GM12878 (cell line): ENCODE results near the gene NT5C2. TPM values are rescaled to one million over a fixed set of nuclear protein-coding genes. Genes with fewer than 3 reads are reported as not detected.

Source experiments
- ATAC-seq: fragments of 200-7000 bp; cut with Tn5 transposase; 3 replicates; pipeline ENCODE4 v1.9.1; 2020; ENCODE audit warnings: mild to moderate bottlenecking, moderate library complexity
- BruUV-seq: library from RNA; stranded (reverse); fragments of 400-500 nt; replicated peaks from 2 replicates; lab custom pipeline; 2021; lab: Mats Ljungman, UMichigan
- CTCF ChIA-PET: fragments of 300-600 bp; sonication (Branson Sonifier 250); formaldehyde crosslinking; extraction: SDS; loops from one replicate; lab custom pipeline; 2021; ENCODE audit warnings: inconsistent platforms; lab: Yijun Ruan, JAX
- POLR2A ChIA-PET: fragments of 350-600 bp; formaldehyde crosslinking; extraction: SDS; loops from one replicate; lab custom pipeline; 2021; ENCODE audit warnings: inconsistent platforms; lab: Charles Lee
- RAD21 ChIA-PET: fragments of 300-600 bp; sonication (Branson Sonifier 250); formaldehyde crosslinking; loops from one replicate; lab custom pipeline; 2023; ENCODE audit warnings: antibody characterized with exemption; ENCODE audit not compliant: unreplicated experiment; lab: Charles Lee
- SMC1A ChIA-PET: fragments of 300-600 bp; sonication (Branson Sonifier 250); formaldehyde crosslinking; loops from one replicate; lab custom pipeline; 2023; ENCODE audit not compliant: unreplicated experiment, uncharacterized antibody; lab: Charles Lee
- DNase-seq: peaks from one replicate; pipeline ENCODE4 v3.0.0-alpha.2; 2011; ENCODE audit warnings: low read depth, low spot score
- FAIRE-seq: peaks from 3 replicates; lab custom pipeline; 2011; peaks lifted over from hg19 to GRCh38; lab: Jason Lieb, UNC
- H2AFZ ChIP-seq: 2 replicates; pipeline ENCODE4 v1.6.0; 2011; ENCODE audit warnings: low read depth, low read length, control low read depth; ENCODE audit not compliant: control insufficient read depth
- H3K27ac ChIP-seq: 2 replicates; pipeline ENCODE4 v1.5.1; 2011; ENCODE audit warnings: control low read depth; ENCODE audit not compliant: control insufficient read depth, insufficient read depth
- H3K27me3 ChIP-seq, 2 experiments: replicated peaks in 1 of 2; 2 replicates each; pipeline versions ENCODE4 v1.6.0 to v1.6.1; 2011; ENCODE audit warnings: low read length in 1 of 2; ENCODE audit not compliant: control insufficient read depth in 2 of 2, insufficient read depth in 2 of 2
- H3K36me3 ChIP-seq, 2 experiments: 2 replicates each; pipeline ENCODE4 v1.5.1; 2011; ENCODE audit warnings: low read length in 1 of 2; ENCODE audit not compliant: control insufficient read depth in 2 of 2, insufficient read depth in 2 of 2
- H3K4me1 ChIP-seq: 2 replicates; pipeline ENCODE4 v1.6.1; 2011; ENCODE audit warnings: mild to moderate bottlenecking, low read length, moderate library complexity, mixed read lengths; ENCODE audit not compliant: control insufficient read depth, insufficient read depth
- H3K4me2 ChIP-seq: 2 replicates; pipeline ENCODE4 v1.6.0; 2011; ENCODE audit warnings: control low read depth; ENCODE audit not compliant: control insufficient read depth, insufficient read depth
- H3K4me3 ChIP-seq: fragments of 200-600 bp; sonication (generic); 2 replicates; pipeline ENCODE4 v1.5.1; 2016
- H3K79me2 ChIP-seq: 2 replicates; pipeline ENCODE4 v1.6.0; 2011; ENCODE audit warnings: low read length; ENCODE audit not compliant: control insufficient read depth, insufficient read depth
- H3K9ac ChIP-seq: 2 replicates; pipeline ENCODE4 v1.8.0; 2011; ENCODE audit warnings: low read length, control low read depth, mixed read lengths; ENCODE audit not compliant: control insufficient read depth, insufficient read depth
- H3K9me3 ChIP-seq: replicated peaks from 3 replicates; pipeline ENCODE4 v1.5.1; 2011; ENCODE audit warnings: mild to moderate bottlenecking, low read length; ENCODE audit not compliant: control insufficient read depth, insufficient read depth
- H4K20me1 ChIP-seq: 2 replicates; pipeline ENCODE4 v1.6.0; 2011; ENCODE audit not compliant: control insufficient read depth, insufficient read depth
- ATF3 ChIP-seq: IDR thresholded peaks from 2 replicates; pipeline ENCODE4 v1.6.1; 2011; ENCODE audit warnings: low read depth, mild to moderate bottlenecking, low read length, moderate library complexity, borderline replicate concordance; ENCODE audit errors: extremely low read depth
- CEBPB ChIP-seq, 2 experiments: fragments of 150-350 bp in 1 of 2; IDR thresholded peaks; 2 replicates each; pipeline ENCODE4 v1.6.1; 2012 to 2014; ENCODE audit warnings: low read depth in 2 of 2, low read length in 2 of 2, borderline replicate concordance in 1 of 2, inconsistent platforms in 1 of 2
- CREB1 ChIP-seq: IDR thresholded peaks from 2 replicates; pipeline ENCODE4 v1.6.1; 2012; ENCODE audit warnings: low read depth, mild to moderate bottlenecking, inconsistent platforms
- EZH2 ChIP-seq: IDR thresholded peaks from 2 replicates; pipeline ENCODE4 v1.6.1; 2012; ENCODE audit warnings: low read depth, mild to moderate bottlenecking, control low read depth, inconsistent platforms, low read length, borderline replicate concordance; ENCODE audit not compliant: control insufficient read depth
- IKZF2 ChIP-seq, 2 experiments: fragments of 450-650 bp; IDR thresholded peaks; 2 replicates each; pipeline ENCODE4 v1.6.1; 2017; ENCODE audit warnings: mild to moderate bottlenecking in 2 of 2, moderate library complexity in 2 of 2
- NR2C1 ChIP-seq: fragments of 450-650 bp; IDR thresholded peaks from 2 replicates; pipeline ENCODE4 v1.6.1; 2017; ENCODE audit warnings: antibody characterized with exemption, mild to moderate bottlenecking, moderate library complexity
- NR2C2 ChIP-seq: IDR thresholded peaks from 2 replicates; pipeline ENCODE4 v1.6.1; 2011; ENCODE audit warnings: borderline replicate concordance, low read depth; ENCODE audit not compliant: control insufficient read depth, insufficient read length
- SREBF1 ChIP-seq: IDR thresholded peaks from 2 replicates; pipeline ENCODE4 v1.6.1; 2012; ENCODE audit warnings: mild to moderate bottlenecking, low read length
- ZBTB11 ChIP-seq: fragments of 450-650 bp; formaldehyde crosslinking; IDR thresholded peaks from 2 replicates; pipeline ENCODE4 v1.5.0; 2022; ENCODE audit warnings: mild to moderate bottlenecking, missing genetic modification characterization
- ZNF592 ChIP-seq: fragments of 450-650 bp; IDR thresholded peaks from 2 replicates; pipeline ENCODE4 v1.6.1; 2017; ENCODE audit warnings: mild to moderate bottlenecking, moderate library complexity
- WGBS: methylation state at CpG from one replicate; pipeline ENCODE4 v1.1.6; 2016; ENCODE audit warnings: low lambda C conversion rate; ENCODE audit not compliant: insufficient replicate concordance, insufficient coverage; ENCODE audit errors: missing lambda C conversion rate; 5-methylcytosine and 5-hydroxymethylcytosine counted together
- in situ Hi-C: fragments of 300-500 bp; cut with MboI; formaldehyde crosslinking; loops from 9 replicates; pipeline ENCODE4 v1.14.3; 2018; ENCODE audit warnings: mixed read lengths
- intact Hi-C: fragments of 100-400 bp; cut with micrococcal nuclease; formaldehyde crosslinking; loops from one replicate; pipeline ENCODE4 v1.14.2; 2022; ENCODE audit not compliant: unreplicated experiment
- polyA plus RNA-seq, 11 experiments: library from polyadenylated mRNA; depleted of rRNA in 4 of 11; unstranded in 6 of 11; stranded (reverse) in 5 of 11; fragments of >200 nt; fragmentation: Nextera tagmentation in 4 of 11; fragmentation: Illumina TruSeq in 1 of 11; extraction: Ambion mirVana in 4 of 11; extraction: Trizol in 1 of 11; gene quantifications; 1 replicate in 1 of 11; 2 replicates in 10 of 11; pipeline versions ENCODE4 v1.2.1 to v1.2.3, GENCODE V29; 2011 to 2016; ENCODE audit warnings: inconsistent platforms in 2 of 11, missing spikeins in 2 of 11, low read depth in 1 of 11
- total RNA-seq, 4 experiments: library from RNA; depleted of rRNA in 3 of 4; stranded (reverse); fragments of >200 nt in 3 of 4; fragmentation: Illumina TruSeq in 1 of 4; extraction: Trizol in 1 of 4; gene quantifications; 2 replicates each; pipeline versions ENCODE4 v1.2.1 to v1.2.3, GENCODE V29; 2013 to 2021
- TF ChIP-seq, protein P1 (sequence below): IDR thresholded peaks from 2 replicates; pipeline ENCODE4 v1.6.1; 2012; ENCODE audit warnings: low read depth, low read length, improper control_type of control experiment

Gene NT5C2
- total and polyA plus RNA-seq, 10 of the 15 experiments (the other 5 are each of a cell fraction or from before 2014, with no cell fraction given) = 15.8 to 70.1 (median 56.0) TPM

- RAD21 ChIA-PET = interaction anchor here (0.6 to 5.5 kb wide), 7 partner anchors 9 to 405 kb away, joined by 3 to 31 read pairs (median 3); partner anchors contain the start of gene NT5C2
- Histone ChIP-seq H3K4me2 (peak overlapping the region; percentile 46; the same call in 1 of the 2 replicates), H4K20me1 (no peaks in the 10 kb centered on the region), H3K9ac (no peak overlapping the region), H3K9me3 (no peaks in the 10 kb centered on the region), H3K27me3 (no peaks in the 10 kb centered on the region), H3K79me2 (peaks cover 37% of the 10 kb centered on the region), H3K4me3 (no peak overlapping the region), H3K36me3 (peaks cover 7% of the 10 kb centered on the region in 2 experiments), H2AFZ (no peak overlapping the region), H3K27ac (no peak overlapping the region), H3K4me1 (peaks cover 6% of the 10 kb centered on the region)
- SMC1A ChIA-PET = interaction anchor here (0.6 to 7.9 kb wide), 20 partner anchors 9 to 259 kb away, joined by 3 to 68 read pairs (median 4); partner anchors contain the start of genes CNNM2 and NT5C2
- intact Hi-C loops (no loop called here), in situ Hi-C loops (no loop called here)
- 0% methylated on average over 1 of the region's 1 CpG for WGBS
- POLR2A ChIA-PET = interaction anchor here (0.6 to 6.4 kb wide), 3 partner anchors 15 to 234 kb away, joined by 6 to 59 read pairs (median 8); partner anchors contain the start of gene NT5C2
- no TSS peak for BruUV-seq
- CTCF ChIA-PET = interaction anchor here (1.2 to 1.4 kb wide), 2 partner anchors 9 to 22 kb away, joined by 4 to 9 read pairs; no protein-coding TSS in a partner anchor
- FAIRE-seq (no peak), ATAC-seq (peak; percentile 59), DNase-seq (no peak)
- no peak for TF ChIP-seq CEBPB (IDR thresholded peaks at IDR 0.05; ENCODE audit: borderline replicate concordance in 1 of 2, low read depth in 2 of 2, low read length in 2 of 2)
- TF ChIP-seq ZNF592 = no peak
- no peak for TF ChIP-seq CREB1
- TF ChIP-seq IKZF2 (IDR thresholded peaks at IDR 0.05) = peak; percentile 13 to 45; a peak in 2 of 4 replicates
- TF ChIP-seq, protein P1, sequence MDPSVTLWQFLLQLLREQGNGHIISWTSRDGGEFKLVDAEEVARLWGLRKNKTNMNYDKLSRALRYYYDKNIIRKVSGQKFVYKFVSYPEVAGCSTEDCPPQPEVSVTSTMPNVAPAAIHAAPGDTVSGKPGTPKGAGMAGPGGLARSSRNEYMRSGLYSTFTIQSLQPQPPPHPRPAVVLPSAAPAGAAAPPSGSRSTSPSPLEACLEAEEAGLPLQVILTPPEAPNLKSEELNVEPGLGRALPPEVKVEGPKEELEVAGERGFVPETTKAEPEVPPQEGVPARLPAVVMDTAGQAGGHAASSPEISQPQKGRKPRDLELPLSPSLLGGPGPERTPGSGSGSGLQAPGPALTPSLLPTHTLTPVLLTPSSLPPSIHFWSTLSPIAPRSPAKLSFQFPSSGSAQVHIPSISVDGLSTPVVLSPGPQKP = no peak
- no peak for TF ChIP-seq NR2C1
- TF ChIP-seq ATF3 = no peak
- TF ChIP-seq ZBTB11 (CRISPR knock-in tag) = no peak
- no peak for TF ChIP-seq NR2C2
- TF ChIP-seq SREBF1 = no peak
- no peak for TF ChIP-seq EZH2
These were observed 15.9 kb downstream of the NT5C2 start for GRCh38 chr10:103177123-103177522.
